ENCODE data around the gene ATAT1.
A peak's percentile ranks its signal among the peaks of the same experiment; 100 is the strongest.

Gene ATAT1

GRCh38 chr6:30613251-30614043 lies 13.2 kb upstream of the ATAT1 start:
- peak overlapping the region; percentile 55 for H3K27ac ChIP-seq (ENCODE audit: low read depth, low read length)
- peak overlapping the region; percentile 70 for H3K4me3 ChIP-seq (ENCODE audit: low read depth, low read length)
- peaks cover 33% of the 10 kb centered on the region for H3K36me3 ChIP-seq (ENCODE audit: insufficient read depth, low read length)
- H3K4me1 ChIP-seq (ENCODE audit: control insufficient read depth, insufficient read depth, low read length, unreplicated experiment), result peaks cover 32% of the 10 kb centered on the region
- peaks cover 64% of the 10 kb centered on the region for H3K79me2 ChIP-seq (ENCODE audit: control insufficient read depth, insufficient read depth, low read length, unreplicated experiment)
- no peak overlapping the region for H2AFZ ChIP-seq (ENCODE audit: low read length, unreplicated experiment)
- H3K27me3 ChIP-seq (ENCODE audit: insufficient read depth, low read length), result no peaks in the 10 kb centered on the region

DNA sequence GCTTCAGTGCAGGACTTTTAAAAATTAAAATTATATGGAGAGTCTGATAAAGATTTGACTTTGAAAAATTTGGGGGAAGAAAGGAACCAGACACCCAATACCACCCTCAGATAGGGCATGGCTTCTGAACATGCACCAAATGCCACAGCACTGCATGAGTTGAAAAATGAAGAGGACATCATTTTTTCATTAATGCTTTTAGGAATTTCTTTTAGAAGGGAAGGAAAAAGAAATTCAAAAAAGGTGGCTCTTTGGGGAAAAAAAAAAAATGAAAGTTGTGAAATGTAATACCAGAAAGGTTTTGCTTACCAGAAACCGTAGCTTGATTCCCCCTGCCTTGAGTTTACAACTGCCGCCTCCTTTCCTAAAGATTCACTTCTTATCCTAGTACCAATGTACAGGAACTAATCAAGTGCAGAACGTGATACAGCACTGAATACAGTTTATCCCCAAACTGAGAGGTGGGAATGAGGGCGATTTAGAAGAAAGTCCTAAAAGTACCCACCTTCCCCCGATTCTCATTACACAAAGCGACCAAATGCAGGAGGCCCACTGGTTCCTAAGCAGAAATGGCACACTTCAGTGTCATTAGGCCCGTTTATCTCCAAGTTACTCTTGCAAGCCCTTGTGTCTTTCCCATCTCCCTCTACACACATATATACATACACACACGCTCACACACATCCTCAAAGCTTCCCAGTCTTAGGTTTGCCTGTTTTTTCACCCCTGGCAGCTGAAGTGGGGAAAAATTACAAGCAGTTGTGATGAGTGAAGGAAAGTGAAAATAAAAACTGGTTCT lies 12.4 kb upstream of the ATAT1 start:
- peaks cover 39% of the 10 kb centered on the region for H3K4me1 ChIP-seq (ENCODE audit: control insufficient read depth, insufficient read depth, low read length, unreplicated experiment)
- peak overlapping the region; percentile 70 for H3K4me3 ChIP-seq (ENCODE audit: low read depth, low read length)
- H3K79me2 ChIP-seq (ENCODE audit: control insufficient read depth, insufficient read depth, low read length, unreplicated experiment), result peaks cover 65% of the 10 kb centered on the region
- H3K27me3 ChIP-seq (ENCODE audit: insufficient read depth, low read length), result no peaks in the 10 kb centered on the region
- H3K27ac ChIP-seq (ENCODE audit: low read depth, low read length), result peak overlapping the region; percentile 51
- peaks cover 27% of the 10 kb centered on the region for H3K36me3 ChIP-seq (ENCODE audit: insufficient read depth, low read length)
- no peak overlapping the region for H2AFZ ChIP-seq (ENCODE audit: low read length, unreplicated experiment)

- Histone ChIP-seq H3K27me3 (ENCODE audit: insufficient read depth, low read length) (no peaks in the 10 kb centered on the region), H3K79me2 (ENCODE audit: control insufficient read depth, insufficient read depth, low read length, unreplicated experiment) (peaks cover 69% of the 10 kb centered on the region), H3K36me3 (ENCODE audit: insufficient read depth, low read length) (peaks cover 28% of the 10 kb centered on the region), H2AFZ (ENCODE audit: low read length, unreplicated experiment) (no peak overlapping the region), H3K4me1 (ENCODE audit: control insufficient read depth, insufficient read depth, low read length, unreplicated experiment) (peaks cover 42% of the 10 kb centered on the region), H3K4me3 (ENCODE audit: low read depth, low read length) (peak overlapping the region; percentile 97), H3K27ac (ENCODE audit: low read depth, low read length) (peak overlapping the region; percentile 96)
These were observed 11.8 kb upstream of the ATAT1 start for GRCh38 chr6:30614843-30615218.

- Histone ChIP-seq H3K36me3 (ENCODE audit: insufficient read depth, low read length) (peaks cover 24% of the 10 kb centered on the region), H2AFZ (ENCODE audit: low read length, unreplicated experiment) (no peak overlapping the region)
These were observed 11.3 kb upstream of the ATAT1 start for GRCh38 chr6:30615219-30615957.

GRCh38 chr6:30615958-30616810 lies 10.5 kb upstream of the ATAT1 start:
- Histone ChIP-seq H3K27ac (ENCODE audit: low read depth, low read length) (peak overlapping the region; percentile 96), H2AFZ (ENCODE audit: low read length, unreplicated experiment) (no peak overlapping the region), H3K27me3 (ENCODE audit: insufficient read depth, low read length) (no peaks in the 10 kb centered on the region), H3K4me1 (ENCODE audit: control insufficient read depth, insufficient read depth, low read length, unreplicated experiment) (peaks cover 34% of the 10 kb centered on the region), H3K79me2 (ENCODE audit: control insufficient read depth, insufficient read depth, low read length, unreplicated experiment) (peaks cover 62% of the 10 kb centered on the region), H3K36me3 (ENCODE audit: insufficient read depth, low read length) (peaks cover 28% of the 10 kb centered on the region), H3K4me3 (ENCODE audit: low read depth, low read length) (peak overlapping the region; percentile 97)

More at GRCh38 chr6:30615219-30615957, 11.3 kb upstream of the ATAT1 start:
- Histone ChIP-seq H3K4me3 (ENCODE audit: low read depth, low read length) (peak overlapping the region; percentile 97), H3K79me2 (ENCODE audit: control insufficient read depth, insufficient read depth, low read length, unreplicated experiment) (peaks cover 66% of the 10 kb centered on the region), H3K4me1 (ENCODE audit: control insufficient read depth, insufficient read depth, low read length, unreplicated experiment) (peaks cover 38% of the 10 kb centered on the region), H3K27me3 (ENCODE audit: insufficient read depth, low read length) (no peaks in the 10 kb centered on the region), H3K27ac (ENCODE audit: low read depth, low read length) (peak overlapping the region; percentile 96)

- peak within 1 kb of the TSS; percentile 34 for H2AFZ ChIP-seq (ENCODE audit: low read length, unreplicated experiment)
- peaks cover 34% of the 10 kb centered on the region for H3K4me1 ChIP-seq (ENCODE audit: control insufficient read depth, insufficient read depth, low read length, unreplicated experiment)
- peak within 1 kb of the TSS; percentile 96 for H3K27ac ChIP-seq (ENCODE audit: low read depth, low read length)
- peak within 1 kb of the TSS; percentile 97 for H3K4me3 ChIP-seq (ENCODE audit: low read depth, low read length)
- H3K79me2 ChIP-seq (ENCODE audit: control insufficient read depth, insufficient read depth, low read length, unreplicated experiment), result peaks cover 59% of the 10 kb centered on the region
- no peaks in the 10 kb centered on the region for H3K27me3 ChIP-seq (ENCODE audit: insufficient read depth, low read length)
- H3K36me3 ChIP-seq (ENCODE audit: insufficient read depth, low read length), result peaks cover 28% of the 10 kb centered on the region
These were observed 9.7 kb upstream of the ATAT1 start, which contains the start of gene PPP1R10 for GRCh38 chr6:30616811-30617564. Gene PPP1R10, minus strand, starts transcription at chr6:30617243. Its CDS starts 7,299 bp downstream, at chr6:30609944.

GRCh38 chr6:30617565-30618269 lies 9.0 kb upstream of the ATAT1 start, which contains the start of gene MRPS18B:
Gene MRPS18B, plus strand, starts transcription at chr6:30617840. Its CDS starts 26 bp downstream, at chr6:30617866.
- peak within 1 kb of the TSS; percentile 96 for H3K27ac ChIP-seq (ENCODE audit: low read depth, low read length)
- H3K27me3 ChIP-seq (ENCODE audit: insufficient read depth, low read length), result no peaks in the 10 kb centered on the region
- peak within 1 kb of the TSS; percentile 97 for H3K4me3 ChIP-seq (ENCODE audit: low read depth, low read length)
- H3K36me3 ChIP-seq (ENCODE audit: insufficient read depth, low read length), result peaks cover 28% of the 10 kb centered on the region
- peaks cover 30% of the 10 kb centered on the region for H3K4me1 ChIP-seq (ENCODE audit: control insufficient read depth, insufficient read depth, low read length, unreplicated experiment)
- H2AFZ ChIP-seq (ENCODE audit: low read length, unreplicated experiment), result peak within 1 kb of the TSS; percentile 34
- H3K79me2 ChIP-seq (ENCODE audit: control insufficient read depth, insufficient read depth, low read length, unreplicated experiment), result peaks cover 55% of the 10 kb centered on the region

DNA sequence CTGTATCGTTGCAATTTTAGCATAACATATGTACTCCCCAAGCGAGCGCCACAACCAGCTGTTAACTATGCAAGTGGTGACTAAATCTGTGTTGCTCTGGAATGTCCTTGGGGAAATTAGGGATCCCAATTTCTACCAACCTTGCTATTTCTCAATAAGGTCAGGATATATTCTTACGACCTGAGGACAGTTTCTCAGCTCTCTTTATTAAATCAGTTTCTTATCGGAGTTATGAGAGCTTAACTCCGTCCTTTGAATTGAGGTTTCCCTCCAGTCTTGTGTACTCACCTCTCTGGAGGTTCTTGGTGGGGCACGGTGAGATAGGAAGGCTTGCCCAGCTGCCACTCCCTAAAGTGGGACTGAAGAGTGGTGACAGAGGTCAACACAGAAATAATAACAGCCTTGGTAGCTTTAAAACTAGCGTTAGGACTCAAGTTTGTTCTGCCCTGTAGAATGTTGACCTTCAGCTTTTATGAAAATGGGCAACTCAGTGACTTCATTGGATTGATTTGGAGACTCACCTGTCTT lies 8.3 kb upstream of the ATAT1 start:
- peaks cover 24% of the 10 kb centered on the region for H3K4me1 ChIP-seq (ENCODE audit: control insufficient read depth, insufficient read depth, low read length, unreplicated experiment)
- H2AFZ ChIP-seq (ENCODE audit: low read length, unreplicated experiment), result no peak overlapping the region
- H3K27ac ChIP-seq (ENCODE audit: low read depth, low read length), result peak overlapping the region; percentile 96
- H3K36me3 ChIP-seq (ENCODE audit: insufficient read depth, low read length), result peaks cover 30% of the 10 kb centered on the region
- H3K79me2 ChIP-seq (ENCODE audit: control insufficient read depth, insufficient read depth, low read length, unreplicated experiment), result peaks cover 51% of the 10 kb centered on the region
- H3K4me3 ChIP-seq (ENCODE audit: low read depth, low read length), result peak overlapping the region; percentile 86
- H3K27me3 ChIP-seq (ENCODE audit: insufficient read depth, low read length), result no peaks in the 10 kb centered on the region

GRCh38 chr6:30619561-30619960 lies 7.1 kb upstream of the ATAT1 start:
- Histone ChIP-seq H3K27ac (ENCODE audit: low read depth, low read length) (no peak overlapping the region), H3K79me2 (ENCODE audit: control insufficient read depth, insufficient read depth, low read length, unreplicated experiment) (peaks cover 40% of the 10 kb centered on the region), H3K36me3 (ENCODE audit: insufficient read depth, low read length) (peaks cover 29% of the 10 kb centered on the region), H3K4me3 (ENCODE audit: low read depth, low read length) (no peak overlapping the region), H2AFZ (ENCODE audit: low read length, unreplicated experiment) (no peak overlapping the region), H3K4me1 (ENCODE audit: control insufficient read depth, insufficient read depth, low read length, unreplicated experiment) (peaks cover 11% of the 10 kb centered on the region), H3K27me3 (ENCODE audit: insufficient read depth, low read length) (no peaks in the 10 kb centered on the region)
